Progenitor cell of endocrine pancreas (in vitro differentiated cells): ENCODE measurements around the gene LLGL2. TPM values are rescaled to one million over a fixed set of nuclear protein-coding genes. Genes with fewer than 3 reads are reported as not detected.

Experiments used
- DNase-seq: peaks from one replicate; pipeline ENCODE4 v3.0.0; 2021; ENCODE audit warnings: low spot score; ENCODE audit not compliant: unreplicated experiment
- H3K27ac Mint-ChIP-seq: 2 replicates; pipeline ENCODE4 v1.8.0; 2021; ENCODE audit warnings: mild to moderate bottlenecking, moderate library complexity, mixed read lengths
- H3K27me3 Mint-ChIP-seq: 2 replicates; pipeline ENCODE4 v1.8.0; 2021; ENCODE audit warnings: mixed read lengths
- H3K36me3 Mint-ChIP-seq: 2 replicates; pipeline ENCODE4 v1.8.0; 2022; ENCODE audit warnings: mixed read lengths; ENCODE audit not compliant: insufficient read depth
- H3K4me1 Mint-ChIP-seq: 2 replicates; pipeline ENCODE4 v1.8.0; 2021; ENCODE audit warnings: low read depth, mixed read lengths
- H3K4me3 Mint-ChIP-seq: 2 replicates; pipeline ENCODE4 v1.8.0; 2021; ENCODE audit warnings: low read depth, mild to moderate bottlenecking, moderate library complexity, mixed read lengths
- H3K9me3 Mint-ChIP-seq: 2 replicates; pipeline ENCODE4 v1.8.0; 2021; ENCODE audit warnings: low read depth, mixed read lengths
- CTCF ChIP-seq: fragments of 200-600 bp; sonication (generic); IDR thresholded peaks from one replicate; pipeline ENCODE4 v1.5.0; 2021; ENCODE audit warnings: antibody characterized with exemption, mild to moderate bottlenecking; ENCODE audit not compliant: unreplicated experiment
- total RNA-seq: library from RNA; stranded (reverse); gene quantifications from 2 replicates; pipeline ENCODE4 v1.2.1, GENCODE V29; 2021

Gene LLGL2
- total RNA-seq, 1 donor from 2014 or later = 235 TPM

- H3K36me3 Mint-ChIP-seq = peaks cover 3% of the 10 kb centered on the region
- no peak for DNase-seq
- H3K4me3 Mint-ChIP-seq = no peak overlapping the region
- H3K27me3 Mint-ChIP-seq = no peaks in the 10 kb centered on the region
- H3K27ac Mint-ChIP-seq = peak overlapping the region; percentile 73
- H3K9me3 Mint-ChIP-seq = no peaks in the 10 kb centered on the region
- TF ChIP-seq CTCF = no peak
- peaks cover 3% of the 10 kb centered on the region for H3K4me1 Mint-ChIP-seq
These were observed 86.4 kb downstream of the LLGL2 start for GRCh38 chr17:75611851-75612429.

GRCh38 chr17:75612906-75613626 lies 87.6 kb downstream of the LLGL2 start:
- no peak overlapping the region for H3K27ac Mint-ChIP-seq
- DNase-seq = no peak
- no peak overlapping the region for H3K4me3 Mint-ChIP-seq
- peaks cover 5% of the 10 kb centered on the region for H3K36me3 Mint-ChIP-seq
- TF ChIP-seq CTCF = no peak
- H3K9me3 Mint-ChIP-seq = no peaks in the 10 kb centered on the region
- H3K4me1 Mint-ChIP-seq = peaks cover 3% of the 10 kb centered on the region
- H3K27me3 Mint-ChIP-seq = no peaks in the 10 kb centered on the region

GRCh38 chr17:75614006-75614405 lies 88.5 kb downstream of the LLGL2 start:
- no peak overlapping the region for H3K4me3 Mint-ChIP-seq
- no peak for DNase-seq
- H3K27me3 Mint-ChIP-seq = no peaks in the 10 kb centered on the region
- H3K27ac Mint-ChIP-seq = no peak overlapping the region
- no peak for TF ChIP-seq CTCF
- peaks cover 3% of the 10 kb centered on the region for H3K4me1 Mint-ChIP-seq
- peaks cover 5% of the 10 kb centered on the region for H3K36me3 Mint-ChIP-seq
- H3K9me3 Mint-ChIP-seq = no peaks in the 10 kb centered on the region

GRCh38 chr17:75614556-75615270 lies 89.2 kb downstream of the LLGL2 start:
- Mint-ChIP-seq H3K36me3 (peaks cover 5% of the 10 kb centered on the region), H3K9me3 (no peaks in the 10 kb centered on the region), H3K4me1 (peaks cover 3% of the 10 kb centered on the region), H3K4me3 (no peak overlapping the region), H3K27ac (no peak overlapping the region), H3K27me3 (no peaks in the 10 kb centered on the region)
- TF ChIP-seq CTCF = no peak
- no peak for DNase-seq

GRCh38 chr17:75615301-75615700 lies 89.8 kb downstream of the LLGL2 start:
- peaks cover 3% of the 10 kb centered on the region for H3K4me1 Mint-ChIP-seq
- H3K27me3 Mint-ChIP-seq = no peaks in the 10 kb centered on the region
- H3K27ac Mint-ChIP-seq = no peak overlapping the region
- H3K4me3 Mint-ChIP-seq = no peak overlapping the region
- H3K36me3 Mint-ChIP-seq = peaks cover 7% of the 10 kb centered on the region
- no peaks in the 10 kb centered on the region for H3K9me3 Mint-ChIP-seq
- no peak for DNase-seq
- no peak for TF ChIP-seq CTCF
